NCI-H526 (cell line): ENCODE measurements around the gene AOPEP.

Experiments
- DNase-seq, 2 experiments: peaks; one replicate each; lab custom pipeline; 2025; lab: John Stamatoyannopoulos, UW

The AOPEP gene

GRCh38 chr9:95116002-95116807 lies 389.7 kb downstream of the AOPEP start:
- peak in 1 of 2 experiments; percentile 18 for DNase-seq

GRCh38 chr9:95116808-95117204 lies 390.3 kb downstream of the AOPEP start:
- no peak for DNase-seq

GRCh38 chr9:95118596-95118995 lies 392.1 kb downstream of the AOPEP start:
- DNase-seq, result no peak

GRCh38 chr9:95120781-95121370 lies 394.4 kb downstream of the AOPEP start:
- DNase-seq, result no peak

- DNase-seq, result peak in 1 of 2 experiments; percentile 26
Observed at GRCh38 chr9:95124582-95125367, 398.3 kb downstream of the AOPEP start.

GRCh38 chr9:95125652-95126051 lies 399.2 kb downstream of the AOPEP start:
- peak in 1 of 2 experiments; percentile 29 for DNase-seq

- DNase-seq, result no peak
Observed at GRCh38 chr9:95126739-95127138, 400.2 kb downstream of the AOPEP start.

- peak in 1 of 2 experiments; percentile 62 for DNase-seq
Observed at GRCh38 chr9:95127249-95128176, 401.0 kb downstream of the AOPEP start.

- no peak for DNase-seq
Observed at GRCh38 chr9:95128177-95128524, 401.7 kb downstream of the AOPEP start.

- peak in 1 of 2 experiments; percentile 52 for DNase-seq
Observed at GRCh38 chr9:95129476-95130291, 403.2 kb downstream of the AOPEP start.

GRCh38 chr9:95130484-95130883 lies 404.0 kb downstream of the AOPEP start:
- DNase-seq, result no peak

GRCh38 chr9:95131023-95131943 lies 404.8 kb downstream of the AOPEP start:
- peak in 1 of 2 experiments; percentile 72 for DNase-seq

- DNase-seq, result no peak
Observed at GRCh38 chr9:95132366-95133324, 406.1 kb downstream of the AOPEP start.

GRCh38 chr9:95133325-95133705 lies 406.8 kb downstream of the AOPEP start:
- DNase-seq, result no peak

- DNase-seq, result no peak
Observed at GRCh38 chr9:95134457-95134881, 408.0 kb downstream of the AOPEP start.

- no peak for DNase-seq
Observed at GRCh38 chr9:95135756-95136155, 409.3 kb downstream of the AOPEP start.
